KMS-11 (cell line): Measurements from ENCODE around the gene TANGO2.

Experiments used
- H2AFZ ChIP-seq: fragments of 200-600 bp; sonication (generic); 2 replicates; pipeline ENCODE4 v1.6.1; 2016; ENCODE audit warnings: antibody characterized with exemption, mixed run types, low read depth
- H3K27ac ChIP-seq: fragments of 200-600 bp; sonication (generic); 2 replicates; pipeline ENCODE4 v1.6.1; 2016; ENCODE audit warnings: mild to moderate bottlenecking, mixed run types
- H3K27me3 ChIP-seq: fragments of 200-600 bp; sonication (generic); 2 replicates; pipeline ENCODE4 v1.6.1; 2017; ENCODE audit warnings: mild to moderate bottlenecking, low read depth, mixed run types, moderate library complexity; ENCODE audit not compliant: insufficient read depth
- H3K36me3 ChIP-seq: fragments of 200-600 bp; sonication (generic); 2 replicates; pipeline ENCODE4 v1.6.1; 2017; ENCODE audit warnings: mild to moderate bottlenecking, mixed run types; ENCODE audit not compliant: insufficient read depth
- H3K4me1 ChIP-seq: fragments of 200-600 bp; sonication (generic); 2 replicates; pipeline ENCODE4 v1.6.1; 2016; ENCODE audit warnings: mild to moderate bottlenecking, low read depth, mixed run types; ENCODE audit not compliant: poor library complexity, severe bottlenecking
- H3K4me2 ChIP-seq: fragments of 200-600 bp; sonication (generic); 2 replicates; pipeline ENCODE4 v1.7.0; 2016; ENCODE audit warnings: mild to moderate bottlenecking, mixed run types
- H3K4me3 ChIP-seq: fragments of 200-600 bp; sonication (generic); IDR thresholded peaks from 2 replicates; pipeline ENCODE4 v1.6.1; 2017; ENCODE audit warnings: low read depth, low read length, mixed read lengths; ENCODE audit not compliant: insufficient read depth
- H3K79me2 ChIP-seq: fragments of 200-600 bp; sonication (generic); 2 replicates; pipeline ENCODE4 v1.6.1; 2016; ENCODE audit warnings: low read depth, mixed run types; ENCODE audit not compliant: insufficient read depth
- H3K9ac ChIP-seq: fragments of 200-600 bp; sonication (generic); 2 replicates; pipeline ENCODE4 v1.6.1; 2016; ENCODE audit warnings: mild to moderate bottlenecking, mixed run types
- H4K20me1 ChIP-seq: fragments of 200-600 bp; sonication (generic); 2 replicates; pipeline ENCODE4 v1.6.1; 2016; ENCODE audit warnings: mild to moderate bottlenecking, mixed run types; ENCODE audit not compliant: insufficient read depth
- CTCF ChIP-seq: fragments of 200-600 bp; sonication (generic); conservative IDR thresholded peaks from 2 replicates; pipeline ENCODE4 v1.6.1; 2017; ENCODE audit warnings: low read depth, mild to moderate bottlenecking, antibody characterized with exemption, low read length, moderate library complexity, mixed read lengths

TANGO2 gene

GRCh38 chr22:19973551-19974267 is 47.2 kb upstream of the TANGO2 start:
- H3K27ac ChIP-seq: no peak overlapping the region
- no peak overlapping the region for H3K4me2 ChIP-seq

GRCh38 chr22:19974268-19974861 is 46.5 kb upstream of the TANGO2 start:
- Histone ChIP-seq H3K4me2 (no peak overlapping the region), H3K79me2 (no peaks in the 10 kb centered on the region), H3K4me1 (no peaks in the 10 kb centered on the region), H3K36me3 (no peaks in the 10 kb centered on the region), H3K27ac (no peak overlapping the region), H3K9ac (no peak overlapping the region), H4K20me1 (no peaks in the 10 kb centered on the region), H2AFZ (no peak overlapping the region), H3K27me3 (no peaks in the 10 kb centered on the region), H3K4me3 (no peak overlapping the region)
- no peak for TF ChIP-seq CTCF

More at GRCh38 chr22:19973551-19974267, 47.2 kb upstream of the TANGO2 start:
- no peaks in the 10 kb centered on the region for H3K27me3 ChIP-seq
- no peaks in the 10 kb centered on the region for H4K20me1 ChIP-seq
- H3K4me3 ChIP-seq: no peak overlapping the region
- TF ChIP-seq CTCF: no peak
- H3K4me1 ChIP-seq: no peaks in the 10 kb centered on the region
- H3K79me2 ChIP-seq: no peaks in the 10 kb centered on the region
- H2AFZ ChIP-seq: no peak overlapping the region
- no peak overlapping the region for H3K9ac ChIP-seq
- H3K36me3 ChIP-seq: no peaks in the 10 kb centered on the region

- H3K9ac ChIP-seq: no peak overlapping the region
- no peaks in the 10 kb centered on the region for H3K36me3 ChIP-seq
- H2AFZ ChIP-seq: no peak overlapping the region
- no peaks in the 10 kb centered on the region for H3K27me3 ChIP-seq
- H3K4me2 ChIP-seq: no peak overlapping the region
- no peak overlapping the region for H3K4me3 ChIP-seq
- H3K27ac ChIP-seq: no peak overlapping the region
- no peaks in the 10 kb centered on the region for H3K79me2 ChIP-seq
- TF ChIP-seq CTCF: no peak
- H4K20me1 ChIP-seq: no peaks in the 10 kb centered on the region
- H3K4me1 ChIP-seq: no peaks in the 10 kb centered on the region
Measured at GRCh38 chr22:19974935-19975706, 45.8 kb upstream of the TANGO2 start.

- no peaks in the 10 kb centered on the region for H3K4me1 ChIP-seq
- H4K20me1 ChIP-seq: no peaks in the 10 kb centered on the region
- no peak overlapping the region for H3K4me3 ChIP-seq
- no peaks in the 10 kb centered on the region for H3K79me2 ChIP-seq
- TF ChIP-seq CTCF: no peak
- no peak overlapping the region for H3K9ac ChIP-seq
- no peaks in the 10 kb centered on the region for H3K36me3 ChIP-seq
- no peak overlapping the region for H2AFZ ChIP-seq
- H3K27ac ChIP-seq: no peak overlapping the region
- no peak overlapping the region for H3K4me2 ChIP-seq
- H3K27me3 ChIP-seq: no peaks in the 10 kb centered on the region
Measured at GRCh38 chr22:19975707-19976035, 45.2 kb upstream of the TANGO2 start.
